Retina (tissue), 1 donor: Measurements from ENCODE around the gene SNX33.
"Not testable (repeated sequence)": the region's sequence is repeated elsewhere in the genome, so short reads cannot be mapped to it uniquely, and the experiment has no call there.

Experiments used
- DNase-seq: peaks from one replicate; pipeline ENCODE4 v3.0.0-alpha.2; 2016

The SNX33 gene

GRCh38 chr15:75702436-75702835 is 54.7 kb downstream of the SNX33 start:
- DNase-seq = no peak

- not testable (repeated sequence) for DNase-seq
These were observed 55.9 kb downstream of the SNX33 start for GRCh38 chr15:75703440-75704262.

GRCh38 chr15:75704263-75704615 is 56.5 kb downstream of the SNX33 start:
- DNase-seq = no peak

- DNase-seq = no peak
These were observed 56.9 kb downstream of the SNX33 start for GRCh38 chr15:75704618-75705017.

DNA sequence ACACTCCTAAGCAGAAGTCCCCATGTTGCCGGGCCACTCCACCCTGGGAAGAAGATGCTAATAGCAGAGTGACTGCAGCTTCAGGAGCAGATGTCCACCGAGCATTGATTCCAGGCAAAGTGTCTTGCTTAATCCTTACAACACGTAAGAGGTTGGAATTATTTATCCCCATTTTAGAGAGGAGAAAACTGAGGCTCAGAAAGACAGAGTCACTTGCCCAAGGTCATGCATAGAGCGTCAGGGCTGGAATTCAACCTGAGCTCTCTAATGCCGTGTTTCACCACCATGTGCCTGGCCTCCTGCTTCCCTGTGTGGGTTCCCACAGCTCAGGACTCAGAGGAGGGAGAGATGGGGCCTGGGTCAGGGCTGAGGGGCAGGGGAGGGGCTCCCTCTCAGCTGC is 57.7 kb downstream of the SNX33 start:
- DNase-seq = not testable (repeated sequence)

DNA sequence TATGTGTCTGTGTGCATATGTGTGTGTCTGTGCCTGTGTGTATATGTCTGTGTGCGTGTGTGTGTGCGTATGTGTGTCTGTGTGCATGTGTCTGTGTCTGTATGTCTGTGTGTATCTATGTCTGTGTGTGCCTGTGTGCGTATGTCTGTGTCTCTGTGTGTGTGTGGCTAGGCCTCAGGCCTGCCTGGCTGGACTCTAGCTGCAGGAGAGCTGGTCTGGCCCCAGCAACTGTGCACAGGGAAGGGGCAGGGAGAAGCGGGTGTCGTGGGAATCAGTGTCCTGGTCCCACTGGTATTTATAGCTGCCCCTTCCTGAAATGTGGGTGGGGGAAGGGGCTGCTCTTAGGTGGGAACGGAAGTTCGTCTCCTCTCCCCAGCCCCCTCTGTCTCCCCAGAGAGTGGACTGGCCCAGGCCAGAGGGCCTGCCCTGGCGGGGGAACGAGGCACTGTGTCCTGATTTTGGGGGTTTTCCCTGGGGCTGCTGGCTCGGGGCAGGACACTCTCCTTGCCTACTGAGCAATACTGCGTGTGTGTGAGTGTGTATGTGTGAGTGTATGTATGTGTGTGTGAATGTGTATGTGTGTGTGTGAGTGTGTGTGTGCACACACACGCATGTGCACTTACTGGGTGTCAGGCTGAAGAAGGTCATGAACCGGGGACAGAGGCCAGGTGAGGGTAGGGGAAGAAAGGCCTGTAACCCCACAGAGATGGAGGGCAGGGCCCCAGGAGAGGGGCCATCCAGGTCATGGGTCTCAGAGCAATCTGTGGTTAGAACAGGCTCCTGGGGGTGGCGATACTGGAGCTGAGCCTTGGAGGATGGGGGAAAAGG is 58.4 kb downstream of the SNX33 start:
- DNase-seq = no peak

GRCh38 chr15:75706682-75706954 is 58.9 kb downstream of the SNX33 start:
- no peak for DNase-seq

GRCh38 chr15:75709458-75709857 is 61.7 kb downstream of the SNX33 start:
- not testable (repeated sequence) for DNase-seq

GRCh38 chr15:75710874-75711273 is 63.2 kb downstream of the SNX33 start:
- DNase-seq = not testable (repeated sequence)

DNA sequence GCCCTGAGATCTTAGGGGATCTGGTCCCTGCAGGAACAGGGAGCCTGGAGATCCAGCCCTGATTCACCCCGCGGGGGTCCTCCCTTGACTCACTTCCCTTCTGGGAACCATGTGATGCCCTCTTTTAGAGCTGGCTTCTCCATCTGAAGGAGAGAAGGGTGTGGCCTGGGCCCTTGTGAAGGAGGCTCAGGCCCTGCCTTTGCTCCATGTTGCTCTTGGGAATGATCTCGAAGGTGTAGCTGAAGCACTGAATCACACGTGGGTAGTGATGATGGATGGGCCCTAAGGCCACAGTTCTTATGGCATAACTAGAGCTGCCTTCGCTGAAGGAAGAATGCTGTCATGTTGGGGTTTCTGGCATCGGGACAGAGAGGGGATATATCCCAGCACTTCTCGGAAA is 63.8 kb downstream of the SNX33 start:
- DNase-seq = not testable (repeated sequence)
